Measurements from ENCODE around the gene PPP6R3. TPM values are rescaled to one million over a fixed set of nuclear protein-coding genes. Genes with fewer than 3 reads are reported as not detected.

Gene PPP6R3
- total and polyA plus RNA-seq, 10 of the 15 experiments (the other 5 are each of a cell fraction or from before 2014, with no cell fraction given), result 12.4 to 123 (median 74.1) TPM

- no peak for TF ChIP-seq ZBTB4 (CRISPR knock-in tag; IDR thresholded peaks at IDR 0.05)
- TF ChIP-seq ZZZ3 (IDR thresholded peaks at IDR 0.05; ENCODE audit: control insufficient read depth, insufficient read length, low read depth), result no peak
- no peak for TF ChIP-seq RBBP5 (conservative IDR thresholded peaks at IDR 0.05)
- TF ChIP-seq NFIC (IDR thresholded peaks at IDR 0.05; ENCODE audit: low read depth, low read length), result no peak
- no peak for TF ChIP-seq ZBTB40 (IDR thresholded peaks at IDR 0.05; ENCODE audit: borderline replicate concordance)
- no peak for TF ChIP-seq ZNF217 (IDR thresholded peaks at IDR 0.05)
- no peak for TF ChIP-seq SUZ12 (IDR thresholded peaks at IDR 0.05; ENCODE audit: unreplicated experiment)
Measured at GRCh38 chr11:68532727-68533369, 72.3 kb downstream of the PPP6R3 start (continued).
